ENCODE data around the gene PACSIN2. TPM values are rescaled to one million over a fixed set of nuclear protein-coding genes. Genes with fewer than 3 reads are reported as not detected.

The PACSIN2 gene
- total and polyA plus RNA-seq, 2 of the 13 experiments (the other 11 are each of a cell fraction or from before 2014, with no cell fraction given): 54.1 to 68.8 TPM

- TF ChIP-seq ZNF879 (CRISPR knock-in tag; IDR thresholded peaks at IDR 0.05) (no peak), STAG1 (CRISPR knock-in tag; IDR thresholded peaks at IDR 0.05) (peak; percentile 27; the same call in 1 of the 2 replicates), KAT7 (CRISPR knock-in tag; IDR thresholded peaks at IDR 0.05; ENCODE audit: borderline replicate concordance) (0 out of 2 replicates have a peak, but pooled peaks have one; percentile 32), ETV5 (CRISPR knock-in tag; IDR thresholded peaks at IDR 0.05; ENCODE audit: borderline replicate concordance) (peak; percentile 76; the same call in 1 of the 2 replicates), TFAP4 (IDR thresholded peaks at IDR 0.05; ENCODE audit: borderline replicate concordance, low read depth) (peak; percentile 12; the same call in 1 of the 2 replicates), NR2F1 (CRISPR knock-in tag; IDR thresholded peaks at IDR 0.05) (no peak), ATF4 (CRISPR knock-in tag; IDR thresholded peaks at IDR 0.05) (peak in 1 of 2 experiments; percentile 66; a peak in 2 of 4 replicates), MED1 (CRISPR knock-in tag; IDR thresholded peaks at IDR 0.05) (peak; percentile 92), ATF1 (CRISPR knock-in tag; IDR thresholded peaks at IDR 0.05) (peak; percentile 41; the same call in 1 of the 2 replicates), POGK (CRISPR knock-in tag; conservative IDR thresholded peaks at IDR 0.05) (peak; percentile 76), THAP11 (CRISPR knock-in tag; IDR thresholded peaks at IDR 0.05) (peak; percentile 78), SOX6 (IDR thresholded peaks at IDR 0.05) (no peak), SOX6 (CRISPR knock-in tag; IDR thresholded peaks at IDR 0.05) (peak; percentile 82), PATZ1 (CRISPR knock-in tag; IDR thresholded peaks at IDR 0.05) (peak; percentile 64), DRAP1 (CRISPR knock-in tag; IDR thresholded peaks at IDR 0.05) (peak; percentile 49; the same call in 1 of the 2 replicates), MAX (IDR thresholded peaks at IDR 0.05) (peak; percentile 55), NONO (IDR thresholded peaks at IDR 0.05) (no peak), NONO (CRISPR knock-in tag; conservative IDR thresholded peaks at IDR 0.05) (peak; percentile 52; the same call in 1 of the 2 replicates), HMGXB4 (CRISPR knock-in tag; IDR thresholded peaks at IDR 0.05; ENCODE audit: borderline replicate concordance in 1 of 2, low read depth in 1 of 2) (0 out of 4 replicates have a peak, but pooled peaks of 1 of the 2 experiments have one; percentile 23), FOXA3 (CRISPR knock-in tag; IDR thresholded peaks at IDR 0.05) (peak; percentile 95), ZNF331 (CRISPR knock-in tag; IDR thresholded peaks at IDR 0.05) (peak; percentile 83), RXRA (CRISPR knock-in tag; IDR thresholded peaks at IDR 0.05) (peak; percentile 76; the same call in 1 of the 2 replicates)
These were observed 101.0 kb downstream of the PACSIN2 start (continued) for GRCh38 chr22:42913874-42914510.
